CD4-positive, alpha-beta T cell treated with Interleukin-4 for 4 hours (primary cell): ENCODE data around the gene CFC1B.
"Not testable (repeated sequence)": the region's sequence is repeated elsewhere in the genome, so short reads cannot be mapped to it uniquely, and the experiment has no call there.

ENCODE experiments used
- DNase-seq: peaks from one replicate; pipeline ENCODE4 v3.0.0-alpha.2; 2020

The CFC1B gene

GRCh38 chr2:130571929-130572328 lies 50.9 kb downstream of the CFC1B start:
- not testable (repeated sequence) for DNase-seq

- DNase-seq = not testable (repeated sequence)
These were observed 53.2 kb downstream of the CFC1B start for GRCh38 chr2:130574230-130574629.

- DNase-seq = not testable (repeated sequence)
These were observed 55.3 kb downstream of the CFC1B start for GRCh38 chr2:130576209-130576784.

- DNase-seq = not testable (repeated sequence)
These were observed 56.5 kb downstream of the CFC1B start for GRCh38 chr2:130577559-130577958.
